Measurements from ENCODE around the gene SUSD1.

DNA sequence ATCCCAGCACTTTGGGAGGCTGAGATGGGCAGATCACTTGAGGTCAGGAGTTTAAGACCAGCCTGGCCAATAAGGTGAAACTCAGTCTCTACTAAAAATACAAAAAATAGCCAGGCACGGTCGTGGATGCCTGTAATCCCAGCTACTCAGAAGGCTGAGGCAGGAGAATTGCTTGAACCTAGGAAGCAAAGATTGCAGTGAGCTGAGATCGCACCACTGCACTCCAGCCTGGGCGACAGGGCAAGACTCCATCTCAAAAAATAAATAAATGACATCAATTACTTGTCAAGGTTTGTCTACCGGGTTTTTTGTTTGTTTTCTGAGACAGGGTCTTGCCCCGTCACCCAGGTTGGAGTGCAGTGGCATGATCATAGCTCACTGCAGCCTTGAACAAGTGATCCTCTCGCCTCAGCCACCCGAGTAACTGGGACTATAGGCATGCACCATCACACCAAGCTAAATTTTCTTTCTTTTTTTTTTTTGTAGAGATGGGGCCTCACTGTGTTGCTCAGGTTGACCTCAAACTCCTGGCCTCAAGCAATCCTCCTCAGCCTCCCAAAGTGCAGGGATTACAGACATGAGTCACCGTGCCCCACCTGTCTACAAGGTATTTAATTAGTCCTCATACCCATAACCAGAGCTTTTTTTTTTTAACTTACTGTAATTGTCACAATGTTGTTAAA is 64.9 kb downstream of the SUSD1 start:
- TF ChIP-seq, protein P1, sequence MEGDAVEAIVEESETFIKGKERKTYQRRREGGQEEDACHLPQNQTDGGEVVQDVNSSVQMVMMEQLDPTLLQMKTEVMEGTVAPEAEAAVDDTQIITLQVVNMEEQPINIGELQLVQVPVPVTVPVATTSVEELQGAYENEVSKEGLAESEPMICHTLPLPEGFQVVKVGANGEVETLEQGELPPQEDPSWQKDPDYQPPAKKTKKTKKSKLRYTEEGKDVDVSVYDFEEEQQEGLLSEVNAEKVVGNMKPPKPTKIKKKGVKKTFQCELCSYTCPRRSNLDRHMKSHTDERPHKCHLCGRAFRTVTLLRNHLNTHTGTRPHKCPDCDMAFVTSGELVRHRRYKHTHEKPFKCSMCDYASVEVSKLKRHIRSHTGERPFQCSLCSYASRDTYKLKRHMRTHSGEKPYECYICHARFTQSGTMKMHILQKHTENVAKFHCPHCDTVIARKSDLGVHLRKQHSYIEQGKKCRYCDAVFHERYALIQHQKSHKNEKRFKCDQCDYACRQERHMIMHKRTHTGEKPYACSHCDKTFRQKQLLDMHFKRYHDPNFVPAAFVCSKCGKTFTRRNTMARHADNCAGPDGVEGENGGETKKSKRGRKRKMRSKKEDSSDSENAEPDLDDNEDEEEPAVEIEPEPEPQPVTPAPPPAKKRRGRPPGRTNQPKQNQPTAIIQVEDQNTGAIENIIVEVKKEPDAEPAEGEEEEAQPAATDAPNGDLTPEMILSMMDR (IDR thresholded peaks at IDR 0.05; ENCODE audit: low read depth, low read length) = no peak
- TF ChIP-seq POLR2A (IDR thresholded peaks at IDR 0.05; ENCODE audit: extremely low read depth, insufficient read length) = no peak
